ENCODE data around the gene MZB1.
"Not testable (repeated sequence)": the region's sequence is repeated elsewhere in the genome, so short reads cannot be mapped to it uniquely, and the experiment has no call there.

The MZB1 gene

GRCh38 chr5:139410121-139410992 lies 20.6 kb upstream of the MZB1 start:
- no peak for DNase-seq

- not testable (repeated sequence) for DNase-seq
Measured at GRCh38 chr5:139409116-139409515, 19.4 kb upstream of the MZB1 start.

- DNase-seq = no peak
Measured at GRCh38 chr5:139408191-139408590, 18.5 kb upstream of the MZB1 start.

- DNase-seq = peak; percentile 42 to 59
Measured at GRCh38 chr5:139407517-139407916, 17.8 kb upstream of the MZB1 start.

DNA sequence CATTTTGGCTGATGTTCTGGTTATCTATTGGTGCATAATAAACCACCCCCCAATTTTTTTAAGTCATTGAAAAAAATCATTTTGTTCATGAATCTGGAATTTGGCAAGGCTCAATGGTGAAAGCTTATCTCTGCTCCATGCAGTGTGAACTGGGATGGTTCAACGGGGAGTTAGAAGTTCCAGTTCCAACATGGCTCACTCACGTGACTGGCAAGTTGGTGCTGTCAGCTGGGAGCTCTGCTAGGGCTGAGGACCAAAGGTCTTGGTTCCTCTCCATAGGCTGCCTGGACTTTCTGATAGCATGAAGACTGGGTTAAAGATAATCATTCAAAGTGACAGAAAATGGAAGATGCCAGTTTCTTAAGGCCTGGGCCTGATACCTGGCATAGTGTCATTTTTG lies 17.2 kb upstream of the MZB1 start:
- no peak for DNase-seq

GRCh38 chr5:139404484-139404840 lies 14.7 kb upstream of the MZB1 start:
- no peak for DNase-seq

- DNase-seq = peak; percentile 94 to 97
Measured at GRCh38 chr5:139403787-139404483, 14.2 kb upstream of the MZB1 start, which contains the start of gene SPATA24. Gene SPATA24, minus strand, starts transcription at chr5:139404089. Its CDS starts 29 bp downstream, at chr5:139404060.

DNA sequence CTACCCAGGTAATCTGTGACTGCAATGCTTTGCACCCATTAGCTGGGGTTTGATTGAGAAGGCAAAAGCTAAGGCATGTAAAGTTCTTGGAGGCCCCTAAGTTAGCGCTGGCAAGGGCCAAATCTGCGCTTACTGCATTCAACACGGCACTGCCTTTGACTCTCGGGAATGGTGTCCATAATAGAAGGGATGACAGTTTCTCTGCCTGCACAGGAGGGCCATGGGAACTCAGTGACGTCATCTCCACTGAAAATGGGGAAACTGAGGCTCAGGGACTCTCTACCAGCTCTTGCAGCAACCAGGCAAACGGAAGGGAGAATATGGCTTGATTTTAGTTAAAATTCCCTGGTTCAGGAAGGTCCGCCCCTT lies 13.7 kb upstream of the MZB1 start:
- no peak for DNase-seq

DNA sequence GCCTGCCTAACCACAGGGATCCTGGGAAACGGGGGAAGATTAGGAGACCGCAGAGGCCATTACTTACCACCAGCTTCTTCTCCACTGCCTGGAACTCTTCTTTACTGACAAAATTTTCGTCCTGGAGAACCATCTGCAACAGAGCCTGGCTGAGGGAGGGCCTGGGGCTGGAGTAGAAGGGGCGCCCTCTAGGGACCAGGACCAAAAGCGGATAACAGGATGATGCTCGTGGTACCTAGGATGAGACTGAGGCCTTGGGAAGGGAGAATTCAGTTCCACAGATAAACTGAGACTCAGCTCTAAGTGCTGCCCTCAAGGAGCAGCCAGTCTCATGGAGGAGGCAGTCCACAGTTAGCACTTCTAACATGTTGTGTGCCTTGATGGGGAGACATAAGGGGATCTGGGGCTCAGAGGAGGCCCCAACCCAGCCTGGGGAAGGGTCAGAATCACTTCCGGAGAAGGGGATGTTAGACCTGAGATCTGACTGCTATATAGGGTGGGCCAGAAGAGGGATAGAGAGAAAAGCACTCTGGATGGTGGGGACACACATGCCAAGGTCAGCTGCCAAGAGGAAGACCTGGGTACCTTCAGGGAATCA lies 12.9 kb upstream of the MZB1 start:
- peak; percentile 27 to 43 for DNase-seq

DNA sequence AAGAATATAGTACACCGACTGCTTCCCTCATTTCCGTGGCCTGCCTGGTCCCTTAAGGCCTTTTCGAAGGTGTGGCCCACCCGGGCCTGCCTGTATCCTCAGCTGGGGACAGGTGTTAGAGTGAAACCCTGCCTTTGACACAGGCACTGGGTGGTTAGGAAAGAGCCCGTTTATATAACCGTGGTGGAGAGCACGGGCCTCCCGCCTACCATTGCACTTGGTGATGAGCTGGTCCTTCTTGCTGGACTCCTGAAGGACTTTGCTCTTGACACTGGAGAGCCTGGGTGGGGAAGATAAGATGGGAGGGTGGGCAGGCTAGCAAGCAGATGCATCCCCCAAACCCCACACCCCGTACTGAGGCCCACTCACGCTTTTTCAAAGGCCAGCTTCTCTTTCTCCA lies 11.8 kb upstream of the MZB1 start:
- DNase-seq = no peak

GRCh38 chr5:139399501-139400121 lies 9.9 kb upstream of the MZB1 start:
- no peak for DNase-seq

DNA sequence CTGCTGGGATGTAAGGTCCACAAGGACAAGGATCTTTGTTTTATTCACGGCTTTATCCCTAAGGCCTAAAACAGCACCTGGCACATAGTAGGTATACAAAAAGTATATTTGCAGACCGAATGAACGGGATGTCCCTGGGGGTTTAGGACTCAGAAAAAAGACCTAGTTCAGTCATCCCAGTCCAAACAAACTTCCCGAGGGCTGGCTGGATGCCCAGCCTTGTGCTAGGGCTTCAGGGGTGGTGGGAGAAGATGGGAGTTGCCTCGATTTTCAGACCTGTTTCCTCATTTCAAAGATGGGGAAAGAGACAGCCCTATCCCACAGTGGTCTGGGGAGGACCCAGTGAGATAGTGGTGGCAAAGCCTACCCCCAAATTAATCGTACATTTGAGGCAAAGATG lies 8.2 kb upstream of the MZB1 start:
- no peak for DNase-seq

DNA sequence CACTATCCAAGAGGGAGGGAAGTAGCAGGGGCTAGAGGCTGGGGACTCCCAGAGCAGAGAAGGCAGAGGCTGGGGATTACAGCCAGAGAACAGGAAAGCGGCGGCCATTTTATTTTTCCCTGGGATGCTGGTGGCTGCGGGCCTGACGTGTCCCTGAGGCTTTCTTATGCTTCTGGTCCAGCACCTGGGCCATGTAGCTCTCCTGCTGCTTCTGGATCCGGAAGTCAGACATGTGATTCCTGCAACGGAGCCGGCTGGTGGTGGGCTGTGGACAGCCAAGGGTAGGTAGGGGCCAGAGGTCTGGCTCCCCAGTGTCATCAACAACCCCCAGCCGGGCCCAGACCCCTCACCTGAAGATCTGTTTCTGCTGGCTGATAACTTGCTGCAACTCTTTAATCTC lies 7.0 kb upstream of the MZB1 start:
- no peak for DNase-seq

DNA sequence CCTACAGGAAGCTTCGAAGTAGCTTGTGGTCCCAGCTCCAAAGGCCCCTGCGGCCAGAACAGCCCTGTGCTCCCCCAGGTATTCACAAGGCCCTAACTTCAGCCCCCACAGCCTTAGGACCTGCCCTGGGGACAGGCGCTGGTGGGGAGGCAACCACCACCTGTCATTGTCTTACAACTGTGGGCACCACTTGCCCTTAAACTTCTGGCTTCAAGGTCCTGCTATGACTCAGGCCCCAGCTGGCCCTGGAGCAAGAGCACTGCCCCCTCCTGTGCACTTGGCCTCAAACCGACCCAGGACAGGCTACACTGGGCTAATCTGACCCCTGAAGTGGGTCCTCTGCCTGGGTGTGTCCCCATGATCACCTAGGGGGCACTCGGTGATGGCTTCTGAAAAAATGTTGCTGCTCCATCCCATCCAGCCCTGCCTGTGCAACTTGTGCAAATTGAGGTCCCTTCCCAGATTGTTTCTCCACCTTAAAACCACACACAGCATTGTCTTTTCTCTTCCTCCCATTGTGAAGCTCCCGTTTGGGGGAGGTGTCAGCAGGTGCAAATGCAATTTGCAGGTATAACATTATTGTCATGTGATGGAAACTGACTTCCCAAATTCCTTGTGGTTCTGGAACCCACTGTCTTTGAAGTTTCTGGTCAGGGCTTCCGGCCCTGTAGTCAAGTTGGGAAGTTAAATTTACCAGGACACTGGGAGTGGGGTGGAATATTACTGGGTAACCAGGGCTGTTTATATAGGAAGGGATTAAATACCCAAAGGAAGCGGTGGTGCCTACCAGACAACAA lies 6.3 kb upstream of the MZB1 start:
- DNase-seq = no peak

GRCh38 chr5:139394654-139395566 lies 5.2 kb upstream of the MZB1 start, which contains the start of gene PROB1:
Gene PROB1, minus strand, starts transcription at chr5:139395104. Its CDS starts 23 bp downstream, at chr5:139395081.
- DNase-seq = no peak

DNA sequence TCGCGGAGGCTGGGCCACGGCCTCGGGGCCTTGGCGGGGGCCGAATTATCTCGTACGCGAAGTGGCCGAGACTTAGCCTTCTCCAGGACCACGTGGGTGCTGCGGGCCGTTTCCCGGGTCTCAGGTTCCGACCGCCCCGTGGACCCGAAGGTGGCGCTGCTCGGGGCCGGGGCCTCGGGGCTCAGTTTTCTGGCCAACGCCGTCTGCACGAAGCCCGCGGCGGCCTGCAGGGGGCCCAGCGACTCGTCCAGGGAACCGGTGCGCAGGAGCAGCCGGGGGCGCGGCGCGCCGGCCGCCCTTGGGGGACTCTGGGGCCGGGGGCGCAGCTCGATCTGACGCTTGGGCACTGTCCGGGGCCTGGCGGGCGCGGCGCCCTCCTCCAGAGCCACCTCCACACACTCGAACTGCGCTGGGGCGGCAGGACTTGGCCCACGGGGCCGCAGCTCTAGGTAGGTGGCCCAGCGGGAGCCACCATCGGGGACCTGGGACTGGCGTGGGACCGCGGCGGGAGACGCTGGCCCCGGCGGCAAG lies 4.5 kb upstream of the MZB1 start:
- DNase-seq = peak in 1 of 2 experiments; percentile 11

DNA sequence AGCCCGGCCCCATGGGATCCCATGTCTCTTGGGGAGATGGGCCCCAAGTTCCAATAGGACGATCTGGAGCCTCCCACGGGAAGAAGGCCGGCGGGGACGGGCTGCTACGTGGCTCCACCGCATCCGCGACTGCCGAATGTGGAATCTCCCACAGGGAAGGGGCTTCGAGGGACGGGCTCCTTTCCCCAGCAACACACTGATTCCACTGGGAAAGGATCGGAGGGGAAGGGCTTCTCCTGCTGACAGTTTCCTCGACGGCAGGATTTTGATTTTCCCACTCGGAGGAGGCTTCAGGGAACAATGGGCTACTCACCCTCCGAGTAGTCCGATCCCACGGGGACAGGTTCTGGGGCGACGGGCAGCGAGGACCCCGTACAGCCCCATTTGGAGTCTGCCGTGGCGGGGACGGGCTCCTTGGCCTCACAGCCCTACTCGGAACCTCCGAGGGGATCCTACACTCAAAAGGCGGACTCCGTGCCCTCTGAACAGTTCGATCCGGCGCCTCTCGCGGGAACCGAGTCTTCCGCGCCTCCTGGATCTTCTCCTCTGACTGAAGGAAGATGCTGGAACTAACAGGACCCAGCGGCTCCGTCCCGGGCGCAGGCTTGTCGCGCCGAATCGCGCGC lies 3.9 kb upstream of the MZB1 start:
- DNase-seq = no peak

DNA sequence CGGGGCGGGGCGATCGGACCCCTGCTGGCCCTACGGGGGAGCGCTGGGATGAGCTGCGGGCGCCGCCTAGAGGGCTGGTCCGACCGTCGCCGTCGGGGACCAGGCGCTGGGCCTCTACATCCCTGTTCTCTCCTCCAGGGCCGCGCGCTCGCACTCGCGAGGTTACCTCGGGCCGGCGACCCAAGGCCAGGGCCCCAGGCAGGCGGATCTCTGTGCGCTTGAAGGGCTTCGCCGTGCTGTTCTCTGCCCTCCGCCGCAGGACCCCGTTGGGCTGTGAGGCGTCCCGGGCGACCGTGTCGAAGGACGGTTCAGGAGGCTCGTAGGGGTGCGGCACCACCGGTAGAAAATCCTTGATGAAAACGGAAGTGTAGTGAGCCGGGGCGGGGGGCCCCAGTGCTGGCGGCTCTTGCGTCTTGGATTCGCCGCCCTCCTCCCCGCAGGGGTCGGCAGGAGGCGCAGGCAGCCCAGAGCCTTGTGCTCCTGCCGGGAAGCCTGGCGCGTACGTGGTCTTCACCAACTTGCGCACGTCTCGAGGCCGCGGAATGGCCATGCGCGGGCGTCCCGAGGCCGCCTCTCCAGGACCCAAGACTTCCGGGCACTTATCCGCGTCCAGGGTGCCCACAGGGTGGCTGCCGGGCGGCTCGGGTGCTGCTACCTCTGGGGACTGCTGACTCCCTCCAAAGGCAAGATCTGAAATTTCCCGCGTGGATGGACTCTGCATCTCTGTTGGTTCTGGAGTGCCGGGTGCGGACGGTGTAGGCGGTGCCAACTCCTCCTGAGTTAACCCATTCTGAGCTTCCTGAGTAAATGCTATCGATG lies 3.2 kb upstream of the MZB1 start:
- peak; percentile 68 to 69 for DNase-seq

GRCh38 chr5:139392324-139392677 lies 2.6 kb upstream of the MZB1 start:
- no peak for DNase-seq
